PC-9 (cell line): Measurements from ENCODE around the gene SMIM24. TPM values are rescaled to one million over a fixed set of nuclear protein-coding genes. Genes with fewer than 3 reads are reported as not detected.
"Not testable (repeated sequence)": the region's sequence is repeated elsewhere in the genome, so short reads cannot be mapped to it uniquely, and the experiment has no call there.

Experiments
- Bru-seq: library from RNA; stranded (reverse); fragments of 400-500 nt; gene quantifications from one replicate; lab custom pipeline; 2021; lab: Mats Ljungman, UMichigan
- BruChase-seq, 2 experiments: library from RNA; stranded (reverse); fragments of 400-500 nt; gene quantifications; one replicate each; lab custom pipeline; 2021; lab: Mats Ljungman, UMichigan
- BruUV-seq: library from RNA; stranded (reverse); fragments of 400-500 nt; replicated peaks from 2 replicates; lab custom pipeline; 2021; lab: Mats Ljungman, UMichigan
- CTCF ChIA-PET: fragments of 300-600 bp; sonication (Branson Sonifier 250); formaldehyde crosslinking; loops from one replicate; lab custom pipeline; 2022; ENCODE audit warnings: antibody characterized with exemption; lab: Charles Lee
- POLR2A ChIA-PET: fragments of 300-600 bp; sonication (Branson Sonifier 250); formaldehyde crosslinking; loops from one replicate; lab custom pipeline; 2022; ENCODE audit warnings: antibody characterized with exemption; ENCODE audit not compliant: unreplicated experiment; lab: Charles Lee
- DNase-seq, 2 experiments: peaks; one replicate each; pipeline versions ENCODE4 v3.0.0 to v3.0.0-alpha.2; 2015 to 2022; ENCODE audit warnings: mixed read lengths in 1 of 2
- H2AFZ ChIP-seq: fragments of 200-600 bp; sonication (generic); 2 replicates; pipeline ENCODE4 v1.8.1; 2017; ENCODE audit warnings: antibody characterized with exemption
- H3F3A ChIP-seq: fragments of 200-600 bp; sonication (generic); 2 replicates; pipeline ENCODE4 v1.8.1; 2017; ENCODE audit warnings: antibody characterized with exemption, mild to moderate bottlenecking, low read depth; ENCODE audit not compliant: insufficient read depth
- H3K27ac ChIP-seq: fragments of 200-600 bp; sonication (generic); 2 replicates; pipeline ENCODE4 v1.6.1; 2016; ENCODE audit warnings: mixed run types
- H3K27me3 ChIP-seq: fragments of 200-600 bp; sonication (generic); 2 replicates; pipeline ENCODE4 v1.6.1; 2016; ENCODE audit warnings: low read depth, mixed run types; ENCODE audit not compliant: insufficient read depth
- H3K36me3 ChIP-seq: fragments of 200-600 bp; sonication (generic); 2 replicates; pipeline ENCODE4 v1.6.1; 2016; ENCODE audit warnings: low read depth, mixed run types
- H3K4me1 ChIP-seq: fragments of 200-600 bp; sonication (generic); replicated peaks from 2 replicates; pipeline ENCODE4 v1.6.1; 2016; ENCODE audit warnings: mixed run types; ENCODE audit not compliant: insufficient read depth
- H3K4me2 ChIP-seq: fragments of 200-600 bp; sonication (generic); 2 replicates; pipeline ENCODE4 v1.6.1; 2017; ENCODE audit warnings: mixed run types
- H3K4me3 ChIP-seq: fragments of 200-600 bp; sonication (generic); 2 replicates; pipeline ENCODE4 v1.6.1; 2016; ENCODE audit warnings: mixed run types
- H3K79me2 ChIP-seq: fragments of 200-600 bp; sonication (generic); 2 replicates; pipeline ENCODE4 v1.6.1; 2017; ENCODE audit warnings: low read depth, mixed run types
- H3K9me2 ChIP-seq: fragments of 200-600 bp; sonication (generic); 2 replicates; pipeline ENCODE4 v1.8.1; 2017; ENCODE audit warnings: mild to moderate bottlenecking; ENCODE audit not compliant: insufficient read depth
- H3K9me3 ChIP-seq: fragments of 200-600 bp; sonication (generic); 2 replicates; pipeline ENCODE4 v1.8.1; 2016; ENCODE audit warnings: low read depth; ENCODE audit not compliant: insufficient read depth
- H4K20me1 ChIP-seq: fragments of 200-600 bp; sonication (generic); 2 replicates; pipeline ENCODE4 v1.8.1; 2017; ENCODE audit not compliant: insufficient read depth
- CTCF ChIP-seq: fragments of 200-600 bp; sonication (generic); conservative IDR thresholded peaks from 2 replicates; pipeline ENCODE4 v1.6.1; 2017; ENCODE audit warnings: mixed run types, antibody characterized with exemption, mild to moderate bottlenecking, moderate library complexity
- EZH2 ChIP-seq: fragments of 200-600 bp; sonication (generic); IDR thresholded peaks from 2 replicates; pipeline ENCODE4 v1.8.0; 2017; ENCODE audit warnings: antibody characterized with exemption, low read depth
- intact Hi-C: fragments of 100-400 bp; cut with micrococcal nuclease; formaldehyde crosslinking; loops from one replicate; pipeline ENCODE4 v1.10.0; 2022; ENCODE audit not compliant: unreplicated experiment
- long read RNA-seq: library from polyadenylated mRNA; stranded (forward); transcript quantifications from one replicate; pipeline ENCODE4 v2.0.0, GENCODE V29; 2022
- total RNA-seq: library from RNA; stranded (reverse); gene quantifications from 2 replicates; pipeline ENCODE4 v1.2.3, GENCODE V29; 2021

The SMIM24 gene
- total RNA-seq (not detected in 2 replicates), Bru-seq, nascent RNA (not detected), BruChase-seq, experiment 1, labeled RNA remaining after a 2-hour chase (not detected), BruChase-seq, experiment 2, labeled RNA remaining after a 6-hour chase (percentile 13 among the genes with signal in this experiment)
- long read RNA-seq, partial matches to known transcripts, result 0 of 1 reads
- long read RNA-seq, other reads (novel, unspliced or antisense), result 1 of 1 reads

- no peak for DNase-seq
- POLR2A ChIA-PET, result no interaction called here
- no peak within 1 kb of the TSS for H3K27ac ChIP-seq
- H3K27me3 ChIP-seq, result no peaks in the 10 kb centered on the region
- no peaks in the 10 kb centered on the region for H3K79me2 ChIP-seq
- no peaks in the 10 kb centered on the region for H4K20me1 ChIP-seq
- peaks cover 5% of the 10 kb centered on the region; the same call in 1 of the 2 replicates for H3F3A ChIP-seq
- H3K4me2 ChIP-seq, result 0 out of 2 replicates have a peak within 1 kb of the TSS, but pooled peaks have one; percentile 26
- H2AFZ ChIP-seq, result no peak within 1 kb of the TSS
- no TSS peak for BruUV-seq
- TF ChIP-seq EZH2 (no peak), CTCF (no peak)
- intact Hi-C loops, result no loop called here
- no peaks in the 10 kb centered on the region for H3K9me3 ChIP-seq
- H3K4me3 ChIP-seq, result no peak within 1 kb of the TSS
- peaks cover 5% of the 10 kb centered on the region; the same call in 1 of the 2 replicates for H3K4me1 ChIP-seq
- CTCF ChIA-PET, result no interaction called here
- no peaks in the 10 kb centered on the region for H3K9me2 ChIP-seq
- no peaks in the 10 kb centered on the region for H3K36me3 ChIP-seq
Observed at GRCh38 chr19:3480383-3481091, at the start of gene SMIM24. Gene SMIM24 (minus strand): TSS chr19:3480525. CDS start chr19:3480463, 62 bp downstream.

GRCh38 chr19:3529299-3529698 lies 49.0 kb upstream of the SMIM24 start:
- DNase-seq, CTCF ChIA-PET: not testable (repeated sequence)

GRCh38 chr19:3528539-3529211 lies 48.4 kb upstream of the SMIM24 start:
- ChIA-PET POLR2A (no interaction called here), CTCF (no interaction called here)

More at GRCh38 chr19:3529299-3529698, 49.0 kb upstream of the SMIM24 start:
- POLR2A ChIA-PET, H3K9me3 ChIP-seq, H3K27me3 ChIP-seq, H3K27ac ChIP-seq, H3F3A ChIP-seq, H3K36me3 ChIP-seq, intact Hi-C loops, H3K4me1 ChIP-seq, H3K4me3 ChIP-seq, BruUV-seq, H2AFZ ChIP-seq, H3K9me2 ChIP-seq, H3K4me2 ChIP-seq, H3K79me2 ChIP-seq, H4K20me1 ChIP-seq: not testable (repeated sequence)

More at GRCh38 chr19:3528539-3529211, 48.4 kb upstream of the SMIM24 start:
- H3K4me3 ChIP-seq, result no peak overlapping the region
- H3K79me2 ChIP-seq, result no peaks in the 10 kb centered on the region
- no peaks in the 10 kb centered on the region for H3K27me3 ChIP-seq
- H3F3A ChIP-seq, result no peaks in the 10 kb centered on the region
- no peak overlapping the region for H2AFZ ChIP-seq
- H4K20me1 ChIP-seq, result no peaks in the 10 kb centered on the region
- H3K27ac ChIP-seq, result no peak overlapping the region
- H3K4me1 ChIP-seq, result no peaks in the 10 kb centered on the region
- no peaks in the 10 kb centered on the region for H3K9me2 ChIP-seq
- no peak for DNase-seq
- no peaks in the 10 kb centered on the region for H3K36me3 ChIP-seq
- intact Hi-C loops, result no loop called here
- H3K4me2 ChIP-seq, result no peak overlapping the region
- H3K9me3 ChIP-seq, result no peaks in the 10 kb centered on the region
- TF ChIP-seq EZH2, result no peak
- TF ChIP-seq CTCF, result no peak
- no TSS peak for BruUV-seq
